GM20000 (cell line): ENCODE results near the gene CPPED1.
"Not testable (repeated sequence)": the region's sequence is repeated elsewhere in the genome, so short reads cannot be mapped to it uniquely, and the experiment has no call there.

Experiments used
- DNase-seq: peaks from one replicate; pipeline ENCODE4 v3.0.0; 2012; ENCODE audit warnings: low spot score
- CTCF ChIP-seq: IDR thresholded peaks from 2 replicates; pipeline ENCODE4 v1.5.1; 2012; ENCODE audit warnings: mild to moderate bottlenecking, control low read depth; ENCODE audit errors: extremely low read depth, missing control alignments

The CPPED1 gene

DNA sequence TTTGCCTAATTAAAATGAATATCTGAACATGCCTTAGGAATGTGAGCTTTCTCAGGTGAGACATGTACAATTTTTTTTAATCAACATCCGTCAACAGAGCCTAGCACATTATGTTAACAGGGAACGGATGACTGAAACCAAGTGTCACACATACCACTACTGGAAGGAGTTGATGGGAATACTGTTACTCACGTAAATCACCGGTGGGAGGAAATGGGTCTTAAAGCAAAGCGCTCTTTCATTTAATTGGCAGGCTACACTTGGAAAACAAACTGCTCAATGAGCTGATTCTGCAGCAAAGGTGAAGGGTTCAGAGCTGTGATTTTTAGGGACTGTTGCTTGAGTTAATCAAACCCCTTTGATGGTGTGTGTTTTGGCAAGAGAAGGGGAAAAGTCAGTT, 4.8 kb downstream of the CPPED1 start:
- no peak for TF ChIP-seq CTCF
- no peak for DNase-seq

- TF ChIP-seq CTCF = no peak
- DNase-seq = no peak
Observed at GRCh38 chr16:12798171-12798570, 5.5 kb downstream of the CPPED1 start.

- TF ChIP-seq CTCF = no peak
- DNase-seq = no peak
Observed at GRCh38 chr16:12796498-12796897, 7.2 kb downstream of the CPPED1 start.

DNA sequence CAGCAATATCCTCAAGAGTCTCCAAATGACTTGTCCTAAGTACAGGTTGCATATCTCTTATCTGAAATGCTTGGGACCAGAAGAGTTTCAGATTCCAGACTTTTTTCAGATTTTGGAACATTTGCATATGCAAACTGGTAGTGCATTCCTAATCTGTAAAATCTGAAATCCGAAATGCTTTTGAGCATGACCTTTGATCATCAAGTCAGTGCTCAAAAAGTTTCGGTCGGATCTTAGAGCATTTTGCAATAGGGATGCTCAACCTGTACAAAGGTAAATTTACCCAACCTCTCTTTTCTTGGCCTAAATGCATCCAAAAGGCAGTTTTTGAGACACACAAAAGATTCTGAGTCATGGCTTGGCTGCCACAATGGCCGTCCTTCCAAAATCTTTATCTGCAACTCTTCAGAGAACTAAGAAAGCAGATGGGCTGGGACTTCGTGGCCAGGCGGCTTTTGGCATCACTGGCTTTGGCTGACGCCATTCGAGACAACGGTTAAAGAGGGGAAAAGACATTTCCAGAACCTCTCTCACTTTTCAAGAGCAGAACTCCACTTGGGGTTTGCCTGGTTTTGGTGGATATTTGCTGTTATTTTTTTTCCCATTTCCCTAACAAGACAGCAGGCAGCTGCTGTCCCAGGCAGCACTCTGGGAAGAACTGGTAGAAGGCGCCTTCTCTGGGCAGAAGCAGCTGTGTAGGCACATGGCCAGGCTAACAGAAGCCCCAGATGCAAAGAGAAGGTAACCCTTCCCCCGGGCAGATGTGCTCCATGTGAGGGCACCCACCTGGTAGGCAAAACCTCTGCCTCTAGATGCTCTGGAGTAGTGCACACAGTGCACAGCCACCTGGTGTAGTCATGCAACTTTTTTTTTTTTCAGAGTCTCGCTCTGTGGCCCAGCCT, 8.9 kb downstream of the CPPED1 start:
- DNase-seq = no peak
- TF ChIP-seq CTCF = no peak

DNA sequence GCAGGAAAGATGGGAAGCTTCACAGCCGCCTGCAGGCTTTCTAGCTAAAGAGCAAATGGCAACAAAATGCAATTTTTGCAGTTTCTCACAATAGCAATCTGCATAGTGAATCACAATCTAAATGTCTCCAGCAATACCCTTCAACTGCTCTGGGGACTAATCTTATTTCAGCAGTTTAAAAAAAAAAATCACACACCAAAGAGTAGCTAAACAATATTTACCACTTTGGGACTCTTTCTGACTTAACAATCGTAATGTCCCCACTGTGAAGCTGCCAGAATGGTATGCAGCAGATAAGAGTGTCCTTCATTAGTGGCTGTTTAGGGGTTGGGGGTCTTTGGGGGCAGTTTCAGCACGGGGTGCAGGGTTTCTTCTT, 9.8 kb downstream of the CPPED1 start:
- no peak for TF ChIP-seq CTCF
- no peak for DNase-seq

DNA sequence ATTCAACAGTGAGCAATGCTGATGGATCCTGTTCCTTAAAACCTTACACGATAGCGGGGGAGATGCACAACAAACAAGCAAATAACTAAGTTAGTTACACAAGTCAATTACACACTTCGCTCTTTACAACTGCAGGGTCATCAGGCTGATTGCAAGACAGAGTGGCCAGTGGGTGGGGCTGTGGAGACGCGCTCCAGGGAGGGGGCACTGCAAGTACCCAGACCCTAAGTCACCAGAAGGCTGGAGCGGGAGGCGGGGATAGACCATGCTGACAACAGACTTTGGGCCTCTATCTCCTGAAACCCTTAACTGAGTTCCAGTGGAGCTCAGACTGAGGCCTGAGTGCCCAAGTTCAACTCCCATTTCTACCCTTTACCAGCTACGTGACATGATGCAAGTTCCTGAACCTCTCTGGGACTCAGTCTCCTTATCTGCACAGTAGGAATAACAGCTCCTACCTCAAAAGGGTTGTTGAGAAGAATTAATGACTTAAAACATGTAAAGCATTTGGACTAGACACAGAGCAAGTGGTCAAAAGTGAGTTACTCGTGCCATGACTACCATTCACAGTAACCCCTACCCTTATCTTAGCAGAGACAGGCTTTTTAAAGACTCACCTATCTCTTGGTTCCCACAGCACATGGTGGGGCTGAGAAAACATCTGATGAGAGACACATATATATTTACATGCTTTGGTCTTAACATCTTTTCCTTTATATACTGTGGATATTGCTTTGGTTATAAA, 10.4 kb downstream of the CPPED1 start:
- no peak for TF ChIP-seq CTCF
- no peak for DNase-seq

- not testable (repeated sequence) for DNase-seq
Observed at GRCh38 chr16:12792528-12792927, 11.2 kb downstream of the CPPED1 start.
